Esophagus squamous epithelium (tissue), 5 donors: ENCODE results near the gene TRIM37. TPM values are rescaled to one million over a fixed set of nuclear protein-coding genes. Genes with fewer than 3 reads are reported as not detected.

Source experiments
- DNase-seq: peaks from one replicate; lab custom pipeline; 2025; lab: John Stamatoyannopoulos, UW
- H3K27ac ChIP-seq, 4 donors: fragments of 200-600 bp; sonication (generic); one replicate each; pipeline ENCODE4 v1.5.1; 2016 to 2019; ENCODE audit warnings: mild to moderate bottlenecking in 1 of 4
- H3K27me3 ChIP-seq, 4 donors: fragments of 200-600 bp; sonication (generic); 1 replicate in 3 of 4; 2 replicates in 1 of 4; pipeline versions ENCODE4 v1.5.1 to v1.6.0; 2017 to 2021; ENCODE audit warnings: antibody characterized with exemption in 1 of 4
- H3K36me3 ChIP-seq, 3 donors: fragments of 200-600 bp; sonication (generic); one replicate each; pipeline ENCODE4 v1.5.1; 2016 to 2019
- H3K4me1 ChIP-seq, 3 donors: fragments of 200-600 bp; sonication (generic); one replicate each; pipeline ENCODE4 v1.5.1; 2017 to 2019
- H3K4me3 ChIP-seq, 4 donors: fragments of 200-600 bp; sonication (generic); 1 replicate in 3 of 4; 2 replicates in 1 of 4; pipeline ENCODE4 v1.5.1; 2016 to 2019; ENCODE audit warnings: mild to moderate bottlenecking in 2 of 4, moderate library complexity in 1 of 4
- H3K9me3 ChIP-seq, 3 donors: fragments of 200-600 bp; sonication (generic); one replicate each; pipeline ENCODE4 v1.5.1; 2016 to 2019
- POLR2A ChIP-seq, 4 donors: fragments of 450-650 bp; IDR thresholded peaks; one replicate each; pipeline ENCODE4 v1.6.1; 2017; ENCODE audit warnings: antibody characterized with exemption in 4 of 4, mild to moderate bottlenecking in 4 of 4, moderate library complexity in 3 of 4
- WGBS, 2 donors: methylation state at CpG; one replicate each; pipeline ENCODE4 v1.1.5; 2018; 5-methylcytosine and 5-hydroxymethylcytosine counted together
- intact Hi-C: fragments of 100-400 bp; cut with DNase I; formaldehyde crosslinking; loops from one replicate; pipeline ENCODE4 v1.15.0; 2022
- total RNA-seq, 4 donors: library from RNA; depleted of rRNA; stranded (reverse); fragments of >200 nt; gene quantifications; one replicate each; pipeline ENCODE4 v1.1.0, GENCODE V29; 2016
- TF ChIP-seq, protein P1 (sequence below), 6 experiments: fragments of 450-650 bp in 4 of 6; fragments of 200-600 bp in 2 of 6; sonication (generic) in 2 of 6; IDR thresholded peaks; one replicate each; pipeline ENCODE4 v1.5.1; 2016 to 2019; ENCODE audit warnings: antibody characterized with exemption in 6 of 6, mild to moderate bottlenecking in 4 of 6, moderate library complexity in 4 of 6
- donor health status: DM: yes; HTN: yes; CAD: no.

TRIM37 gene
- total RNA-seq, 4 donors from 2014 or later, result 6.6 to 19.5 (median 17.1) TPM

DNA sequence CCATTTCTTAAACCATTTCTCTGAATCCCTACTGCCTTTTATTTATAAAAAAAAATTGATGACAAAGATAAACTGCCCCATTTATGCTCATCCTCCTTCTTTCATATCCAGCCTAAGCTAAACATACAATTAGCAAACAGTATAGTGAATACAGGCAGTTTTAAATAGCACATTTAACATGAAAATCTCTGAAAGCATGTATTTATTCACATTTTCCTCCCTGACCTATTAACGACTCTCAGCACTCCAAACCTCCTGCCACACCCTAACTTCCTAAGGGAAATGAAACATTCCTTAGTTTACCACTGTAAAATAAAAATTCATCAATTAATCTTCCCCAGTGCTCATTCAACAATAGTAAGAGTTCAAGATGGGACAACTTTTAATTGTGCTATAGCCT, 56.9 kb downstream of the TRIM37 start:
- Histone ChIP-seq H3K27me3 (no peaks in the 10 kb centered on the region), H3K4me1 (no peaks in the 10 kb centered on the region), H3K36me3 (peaks cover 0 to 97% (median 11%) of the 10 kb centered on the region in 3 donors)

DNA sequence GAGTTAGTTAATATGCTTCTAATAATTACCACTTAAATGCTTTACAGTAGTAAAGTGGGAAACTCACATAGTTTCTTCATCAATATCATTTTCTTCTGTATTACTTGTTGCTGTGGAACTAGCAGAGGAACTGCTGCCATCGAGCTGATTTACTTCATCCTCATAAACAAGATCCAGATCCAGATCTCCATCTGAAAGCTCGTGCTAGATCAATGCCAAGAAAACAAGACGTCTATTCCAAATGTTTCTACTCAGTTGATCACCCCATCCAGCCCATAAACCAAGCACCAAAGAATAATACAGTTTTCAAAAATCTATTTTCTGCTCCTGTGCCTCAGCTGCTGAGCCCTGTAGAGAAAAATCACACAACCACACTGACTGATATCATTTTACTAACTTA, 59.1 kb downstream of the TRIM37 start:
- intact Hi-C loops, result no loop called here
- 49 to 64% methylated on average over 3 of the region's 3 CpGs for WGBS, 2 donors
- Histone ChIP-seq H3K27me3 (no peaks in the 10 kb centered on the region), H3K27ac (peak overlapping the region in 1 of 4 donors; percentile 20), H3K4me3 (no peak overlapping the region), H3K4me1 (no peaks in the 10 kb centered on the region), H3K36me3 (peaks cover 0 to 97% (median 11%) of the 10 kb centered on the region in 3 donors), H3K9me3 (no peaks in the 10 kb centered on the region)
- TF ChIP-seq, protein P1, sequence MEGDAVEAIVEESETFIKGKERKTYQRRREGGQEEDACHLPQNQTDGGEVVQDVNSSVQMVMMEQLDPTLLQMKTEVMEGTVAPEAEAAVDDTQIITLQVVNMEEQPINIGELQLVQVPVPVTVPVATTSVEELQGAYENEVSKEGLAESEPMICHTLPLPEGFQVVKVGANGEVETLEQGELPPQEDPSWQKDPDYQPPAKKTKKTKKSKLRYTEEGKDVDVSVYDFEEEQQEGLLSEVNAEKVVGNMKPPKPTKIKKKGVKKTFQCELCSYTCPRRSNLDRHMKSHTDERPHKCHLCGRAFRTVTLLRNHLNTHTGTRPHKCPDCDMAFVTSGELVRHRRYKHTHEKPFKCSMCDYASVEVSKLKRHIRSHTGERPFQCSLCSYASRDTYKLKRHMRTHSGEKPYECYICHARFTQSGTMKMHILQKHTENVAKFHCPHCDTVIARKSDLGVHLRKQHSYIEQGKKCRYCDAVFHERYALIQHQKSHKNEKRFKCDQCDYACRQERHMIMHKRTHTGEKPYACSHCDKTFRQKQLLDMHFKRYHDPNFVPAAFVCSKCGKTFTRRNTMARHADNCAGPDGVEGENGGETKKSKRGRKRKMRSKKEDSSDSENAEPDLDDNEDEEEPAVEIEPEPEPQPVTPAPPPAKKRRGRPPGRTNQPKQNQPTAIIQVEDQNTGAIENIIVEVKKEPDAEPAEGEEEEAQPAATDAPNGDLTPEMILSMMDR (IDR thresholded peaks at IDR 0.05), result no peak
- TF ChIP-seq POLR2A (IDR thresholded peaks at IDR 0.05), result no peak
- DNase-seq, result no peak

More for the DNA sequence above, 56.9 kb downstream of the TRIM37 start:
- no peak overlapping the region for H3K27ac ChIP-seq
- no peaks in the 10 kb centered on the region for H3K9me3 ChIP-seq
- intact Hi-C loops, result no loop called here
- TF ChIP-seq, protein P1 (IDR thresholded peaks at IDR 0.05), result no peak
- TF ChIP-seq POLR2A (IDR thresholded peaks at IDR 0.05), result no peak
- 43 to 67% methylated on average over 1 of the region's 1 CpG for WGBS, 2 donors
- DNase-seq, result no peak
- no peak overlapping the region for H3K4me3 ChIP-seq

DNA sequence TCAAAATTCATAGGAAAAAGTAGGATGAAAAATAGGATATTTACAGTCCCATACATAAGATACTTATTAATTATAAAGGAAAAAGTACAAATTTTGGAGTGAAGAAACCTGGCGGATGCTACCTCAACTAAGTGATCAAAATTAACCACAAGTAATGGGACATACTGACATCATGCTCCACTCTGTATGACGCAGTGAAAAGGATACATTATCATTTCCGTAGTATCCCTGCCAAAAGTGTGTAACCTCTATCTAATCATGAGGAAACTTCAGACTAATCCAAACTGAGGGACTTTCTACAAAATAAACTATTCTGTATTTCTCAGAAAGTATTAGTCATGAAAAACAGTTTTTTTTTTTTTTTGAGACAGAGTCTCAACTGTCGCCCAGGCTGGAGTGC, 60.5 kb downstream of the TRIM37 start:
- Histone ChIP-seq H3K36me3 (peaks cover 0 to 98% (median 17%) of the 10 kb centered on the region in 3 donors), H3K27me3 (no peaks in the 10 kb centered on the region), H3K4me3 (no peak overlapping the region), H3K9me3 (no peaks in the 10 kb centered on the region), H3K27ac (no peak overlapping the region), H3K4me1 (no peaks in the 10 kb centered on the region)
- no peak for DNase-seq
- TF ChIP-seq, protein P1 (IDR thresholded peaks at IDR 0.05), result no peak
- no peak for TF ChIP-seq POLR2A (IDR thresholded peaks at IDR 0.05)
- 77 to 87% methylated on average over 4 of the region's 4 CpGs for WGBS, 2 donors
- intact Hi-C loops, result no loop called here

DNA sequence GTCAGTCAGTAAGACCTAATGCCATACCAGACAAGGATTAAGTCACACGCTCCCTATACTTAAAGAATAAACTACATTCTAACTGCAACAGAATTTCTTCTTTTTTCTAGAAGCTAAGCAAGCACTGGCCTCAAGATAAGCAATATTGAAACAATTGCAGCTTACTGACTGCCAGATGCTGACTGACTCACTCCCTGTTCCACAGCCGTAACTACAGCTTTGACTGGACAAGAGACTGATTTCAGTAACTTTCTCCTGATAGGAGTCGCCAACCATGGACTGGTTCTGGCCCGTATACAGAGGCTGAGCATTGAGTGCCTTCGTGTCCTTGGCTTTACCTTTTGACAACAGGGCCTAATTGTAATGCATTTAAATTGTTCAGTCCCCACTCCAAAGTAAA, 67.9 kb downstream of the TRIM37 start:
- intact Hi-C loops, result no loop called here
- DNase-seq, result no peak
- Histone ChIP-seq H3K4me3 (no peak overlapping the region), H3K4me1 (no peaks in the 10 kb centered on the region), H3K9me3 (no peaks in the 10 kb centered on the region), H3K27ac (no peak overlapping the region), H3K36me3 (peaks cover 0 to 87% (median 16%) of the 10 kb centered on the region in 3 donors), H3K27me3 (no peaks in the 10 kb centered on the region)
- WGBS, 2 donors, result 88 to 90% methylated on average over 5 of the region's 5 CpGs
- TF ChIP-seq POLR2A (IDR thresholded peaks at IDR 0.05), result no peak
- TF ChIP-seq, protein P1 (IDR thresholded peaks at IDR 0.05), result no peak

DNA sequence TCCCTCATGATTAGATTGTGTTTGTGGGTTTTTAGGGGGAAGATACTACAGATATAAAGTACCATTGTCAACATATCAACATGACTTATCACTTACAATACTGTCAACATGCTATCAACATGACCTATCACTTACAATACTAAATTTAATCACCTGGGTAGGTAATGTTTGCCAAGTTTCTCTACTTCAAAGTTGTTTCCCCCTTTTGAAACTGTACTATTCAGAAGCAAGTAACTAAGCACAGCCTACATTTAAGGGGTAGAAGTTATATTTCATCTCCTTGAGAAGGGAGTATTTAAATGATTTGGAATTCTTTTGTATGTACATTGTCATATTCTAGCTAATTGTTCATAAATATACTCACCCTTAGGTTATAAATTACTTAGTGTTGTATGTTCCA, 68.7 kb downstream of the TRIM37 start:
- no peaks in the 10 kb centered on the region for H3K27me3 ChIP-seq
- intact Hi-C loops, result no loop called here
- no peaks in the 10 kb centered on the region for H3K4me1 ChIP-seq
- no peak for TF ChIP-seq POLR2A (IDR thresholded peaks at IDR 0.05)
- TF ChIP-seq, protein P1 (IDR thresholded peaks at IDR 0.05), result no peak
- DNase-seq, result no peak
- H3K27ac ChIP-seq, result no peak overlapping the region
- no peaks in the 10 kb centered on the region for H3K9me3 ChIP-seq
- no peak overlapping the region for H3K4me3 ChIP-seq
- peaks cover 0 to 87% (median 16%) of the 10 kb centered on the region in 3 donors for H3K36me3 ChIP-seq
